ENCODE results near the gene HPCAL1. TPM values are rescaled to one million over a fixed set of nuclear protein-coding genes. Genes with fewer than 3 reads are reported as not detected.

The HPCAL1 gene
- polyA plus RNA-seq, 3 donors: 20.4 to 37.3 (median 28.5) TPM

GRCh38 chr2:10419553-10420257 lies 117.0 kb downstream of the HPCAL1 start:
- no peak for DNase-seq (ENCODE audit: extremely low read depth in 1 of 11, low read depth in 9 of 11, low spot score in 4 of 11)

- no peak for DNase-seq (ENCODE audit: extremely low read depth in 1 of 11, low read depth in 9 of 11, low spot score in 4 of 11)
Observed at GRCh38 chr2:10422251-10422650, 119.5 kb downstream of the HPCAL1 start.

- DNase-seq (ENCODE audit: extremely low read depth in 1 of 11, low read depth in 9 of 11, low spot score in 4 of 11): no peak
Observed at GRCh38 chr2:10422732-10423399, 120.2 kb downstream of the HPCAL1 start.

- no peak for DNase-seq (ENCODE audit: extremely low read depth in 1 of 11, low read depth in 9 of 11, low spot score in 4 of 11)
Observed at GRCh38 chr2:10423400-10423774, 120.7 kb downstream of the HPCAL1 start.

GRCh38 chr2:10424051-10424450 lies 121.3 kb downstream of the HPCAL1 start:
- DNase-seq (ENCODE audit: extremely low read depth in 1 of 11, low read depth in 9 of 11, low spot score in 4 of 11): no peak

- no peak for DNase-seq (ENCODE audit: extremely low read depth in 1 of 11, low read depth in 9 of 11, low spot score in 4 of 11)
Observed at GRCh38 chr2:10424916-10425505, 122.3 kb downstream of the HPCAL1 start.

GRCh38 chr2:10425699-10426098 lies 123.0 kb downstream of the HPCAL1 start:
- no peak for DNase-seq (ENCODE audit: extremely low read depth in 1 of 11, low read depth in 9 of 11, low spot score in 4 of 11)

GRCh38 chr2:10426726-10427617 lies 124.3 kb downstream of the HPCAL1 start:
- peak in 1 of 11 donors; percentile 67 for DNase-seq (ENCODE audit: extremely low read depth in 1 of 11, low read depth in 9 of 11, low spot score in 4 of 11)

GRCh38 chr2:10427618-10427949 lies 124.9 kb downstream of the HPCAL1 start:
- DNase-seq (ENCODE audit: extremely low read depth in 1 of 11, low read depth in 9 of 11, low spot score in 4 of 11): no peak

GRCh38 chr2:10428355-10428754 lies 125.7 kb downstream of the HPCAL1 start:
- no peak for DNase-seq (ENCODE audit: extremely low read depth in 1 of 11, low read depth in 9 of 11, low spot score in 4 of 11)

- DNase-seq (ENCODE audit: extremely low read depth in 1 of 11, low read depth in 9 of 11, low spot score in 4 of 11): no peak
Observed at GRCh38 chr2:10428924-10429323, 126.2 kb downstream of the HPCAL1 start.

GRCh38 chr2:10430886-10431622 lies 128.3 kb downstream of the HPCAL1 start:
- no peak for DNase-seq (ENCODE audit: extremely low read depth in 1 of 11, low read depth in 9 of 11, low spot score in 4 of 11)

GRCh38 chr2:10431797-10432196 lies 129.1 kb downstream of the HPCAL1 start:
- no peak for DNase-seq (ENCODE audit: extremely low read depth in 1 of 11, low read depth in 9 of 11, low spot score in 4 of 11)

- DNase-seq (ENCODE audit: extremely low read depth in 1 of 11, low read depth in 9 of 11, low spot score in 4 of 11): no peak
Observed at GRCh38 chr2:10432311-10433181, 129.8 kb downstream of the HPCAL1 start.

GRCh38 chr2:10433264-10433946 lies 130.7 kb downstream of the HPCAL1 start:
- DNase-seq (ENCODE audit: extremely low read depth in 1 of 11, low read depth in 9 of 11, low spot score in 4 of 11): no peak

- DNase-seq (ENCODE audit: extremely low read depth in 1 of 11, low read depth in 9 of 11, low spot score in 4 of 11): no peak
Observed at GRCh38 chr2:10433947-10434885, 131.5 kb downstream of the HPCAL1 start.
